H9 (cell line): ENCODE data around the gene TMPRSS9. TPM values are rescaled to one million over a fixed set of nuclear protein-coding genes. Genes with fewer than 3 reads are reported as not detected.

ENCODE experiments used
- DNase-seq: peaks from one replicate; pipeline ENCODE4 v3.0.0-alpha.2; 2017
- H2AFZ ChIP-seq: one replicate; pipeline ENCODE4 v1.6.1; 2013; ENCODE audit warnings: mild to moderate bottlenecking, low read length, control low read depth, moderate library complexity
- H2AK5ac ChIP-seq: 2 replicates; pipeline ENCODE4 v1.6.1; 2013; ENCODE audit warnings: low read length, control low read depth, mixed read lengths; ENCODE audit not compliant: insufficient read length
- H2BK120ac ChIP-seq: one replicate; pipeline ENCODE4 v1.6.1; 2013; ENCODE audit warnings: low read depth, mild to moderate bottlenecking, low read length, control low read depth, inconsistent platforms; ENCODE audit not compliant: poor library complexity, severe bottlenecking
- H2BK12ac ChIP-seq: 2 replicates; pipeline ENCODE4 v1.6.1; 2013; ENCODE audit warnings: low read length, control low read depth, mixed read lengths, low read depth; ENCODE audit not compliant: insufficient read length
- H2BK15ac ChIP-seq: 2 replicates; pipeline ENCODE4 v1.6.1; 2013; ENCODE audit warnings: low read depth, low read length, control low read depth
- H2BK20ac ChIP-seq: one replicate; pipeline ENCODE4 v1.6.1; 2013; ENCODE audit warnings: low read depth, mild to moderate bottlenecking, low read length, control low read depth, inconsistent platforms; ENCODE audit not compliant: poor library complexity, severe bottlenecking
- H2BK5ac ChIP-seq: 2 replicates; pipeline ENCODE4 v1.6.1; 2013; ENCODE audit warnings: low read length, control low read depth, mixed read lengths; ENCODE audit not compliant: insufficient read length
- H3K14ac ChIP-seq: 2 replicates; pipeline ENCODE4 v1.6.1; 2013; ENCODE audit warnings: low read length, control low read depth; ENCODE audit not compliant: insufficient read depth
- H3K18ac ChIP-seq: 2 replicates; pipeline ENCODE4 v1.6.1; 2013; ENCODE audit warnings: low read depth, mild to moderate bottlenecking, mixed read lengths, low read length, control low read depth; ENCODE audit not compliant: insufficient read length
- H3K23ac ChIP-seq: 2 replicates; pipeline ENCODE4 v1.6.1; 2013; ENCODE audit warnings: low read length, control low read depth, mixed read lengths, low read depth; ENCODE audit not compliant: insufficient read length
- H3K23me2 ChIP-seq: 2 replicates; pipeline ENCODE4 v1.6.1; 2013; ENCODE audit warnings: low read depth, mild to moderate bottlenecking, mixed read lengths, low read length, control low read depth; ENCODE audit not compliant: insufficient read length, poor library complexity, severe bottlenecking
- H3K27ac ChIP-seq: 2 replicates; pipeline ENCODE4 v1.5.1; 2013; ENCODE audit warnings: low read length, control low read depth, mixed read lengths, low read depth; ENCODE audit not compliant: insufficient read length
- H3K27me3 ChIP-seq: 2 replicates; pipeline ENCODE4 v1.6.1; 2013; ENCODE audit warnings: low read length, control low read depth, inconsistent platforms; ENCODE audit not compliant: insufficient read depth
- H3K4ac ChIP-seq: 2 replicates; pipeline ENCODE4 v1.6.1; 2013; ENCODE audit warnings: low read depth, mild to moderate bottlenecking, control low read depth, inconsistent platforms, low read length, moderate library complexity
- H3K4me1 ChIP-seq: 2 replicates; pipeline ENCODE4 v1.6.1; 2013; ENCODE audit warnings: low read length, control low read depth, inconsistent platforms; ENCODE audit not compliant: insufficient read depth
- H3K4me2 ChIP-seq: 2 replicates; pipeline ENCODE4 v1.6.1; 2013; ENCODE audit warnings: low read length, control low read depth, mixed read lengths; ENCODE audit not compliant: insufficient read length, insufficient read depth
- H3K56ac ChIP-seq: 2 replicates; pipeline ENCODE4 v1.6.1; 2013; ENCODE audit warnings: low read depth, mild to moderate bottlenecking, mixed read lengths, low read length, control low read depth; ENCODE audit not compliant: insufficient read length
- H3K79me1 ChIP-seq: 2 replicates; pipeline ENCODE4 v1.6.1; 2013; ENCODE audit warnings: low read depth, mild to moderate bottlenecking, moderate library complexity, low read length, control low read depth, inconsistent platforms; ENCODE audit not compliant: insufficient read depth, poor library complexity, severe bottlenecking
- H3K79me2 ChIP-seq: 2 replicates; pipeline ENCODE4 v1.6.1; 2013; ENCODE audit warnings: low read length, control low read depth, inconsistent platforms; ENCODE audit not compliant: insufficient read depth
- H3K9ac ChIP-seq: 2 replicates; pipeline ENCODE4 v1.6.1; 2013; ENCODE audit warnings: low read length, control low read depth, mixed read lengths; ENCODE audit not compliant: insufficient read length; ENCODE audit errors: extremely low read depth
- H3K9me3 ChIP-seq: one replicate; pipeline ENCODE4 v1.6.1; 2013; ENCODE audit warnings: low read depth, low read length, inconsistent platforms; ENCODE audit not compliant: control insufficient read depth
- H3T11ph ChIP-seq: one replicate; pipeline ENCODE4 v1.6.1; 2013; ENCODE audit warnings: mild to moderate bottlenecking, low read length, control low read depth, inconsistent platforms
- H4K20me1 ChIP-seq: one replicate; pipeline ENCODE4 v1.6.1; 2013; ENCODE audit not compliant: control insufficient read depth, insufficient read length, insufficient read depth
- H4K5ac ChIP-seq: 2 replicates; pipeline ENCODE4 v1.6.1; 2013; ENCODE audit warnings: low read depth, mild to moderate bottlenecking, mixed read lengths, low read length, control low read depth; ENCODE audit not compliant: insufficient read length
- H4K8ac ChIP-seq: replicated peaks from 2 replicates; pipeline ENCODE4 v1.6.1; 2013; ENCODE audit warnings: low read length, control low read depth, mixed read lengths, low read depth; ENCODE audit not compliant: insufficient read length
- H4K91ac ChIP-seq: 2 replicates; pipeline ENCODE4 v1.6.1; 2013; ENCODE audit warnings: low read depth, mild to moderate bottlenecking, moderate library complexity, mixed read lengths, low read length, control low read depth; ENCODE audit not compliant: insufficient read length
- H3K27ac Mint-ChIP-seq, 3 experiments: 2 replicates in 2 of 3; 3 replicates in 1 of 3; pipeline ENCODE4 v1.8.0; 2020 to 2021; ENCODE audit warnings: mixed read lengths in 3 of 3, mild to moderate bottlenecking in 1 of 3, moderate library complexity in 1 of 3
- H3K27me3 Mint-ChIP-seq: 2 replicates; pipeline ENCODE4 v1.8.0; 2021; ENCODE audit warnings: low read depth, mild to moderate bottlenecking, moderate library complexity, mixed read lengths
- H3K36me3 Mint-ChIP-seq, 3 experiments: 2 replicates in 2 of 3; 3 replicates in 1 of 3; pipeline ENCODE4 v1.8.0; 2020 to 2021; ENCODE audit warnings: low read depth in 3 of 3, mixed read lengths in 3 of 3; ENCODE audit not compliant: insufficient read depth in 1 of 3
- H3K4me1 Mint-ChIP-seq, 2 experiments: 2 replicates each; pipeline ENCODE4 v1.8.0; 2020; ENCODE audit warnings: mixed read lengths in 2 of 2
- H3K4me3 Mint-ChIP-seq, 2 experiments: 2 replicates in 1 of 2; 3 replicates in 1 of 2; pipeline ENCODE4 v1.8.0; 2020 to 2021; ENCODE audit warnings: mild to moderate bottlenecking in 2 of 2, mixed read lengths in 2 of 2, moderate library complexity in 1 of 2
- H3K9me3 Mint-ChIP-seq, 2 experiments: 2 replicates in 1 of 2; 3 replicates in 1 of 2; pipeline ENCODE4 v1.8.0; 2020; ENCODE audit warnings: mild to moderate bottlenecking in 2 of 2, mixed read lengths in 2 of 2, moderate library complexity in 1 of 2
- CTCF ChIP-seq: fragments of 200-600 bp; sonication (generic); conservative IDR thresholded peaks from 3 replicates; pipeline ENCODE4 v1.8.0; 2021; ENCODE audit warnings: antibody characterized with exemption, mild to moderate bottlenecking
- WGBS: extraction: QIAGEN DNeasy Blood & Tissue Kit; methylation state at CpG from one replicate; pipeline ENCODE4 v1.1.7; 2013; ENCODE audit warnings: missing lambda C conversion rate, low lambda C conversion rate, mixed read lengths; ENCODE audit not compliant: insufficient read length; ENCODE audit errors: extremely low coverage; 5-methylcytosine and 5-hydroxymethylcytosine counted together
- total RNA-seq: library from RNA; stranded (reverse); gene quantifications from 2 replicates; pipeline ENCODE4 v1.2.1, GENCODE V29; 2021

Gene TMPRSS9
- total RNA-seq, 1 experiment from 2014 or later, result 0.24 TPM

DNA sequence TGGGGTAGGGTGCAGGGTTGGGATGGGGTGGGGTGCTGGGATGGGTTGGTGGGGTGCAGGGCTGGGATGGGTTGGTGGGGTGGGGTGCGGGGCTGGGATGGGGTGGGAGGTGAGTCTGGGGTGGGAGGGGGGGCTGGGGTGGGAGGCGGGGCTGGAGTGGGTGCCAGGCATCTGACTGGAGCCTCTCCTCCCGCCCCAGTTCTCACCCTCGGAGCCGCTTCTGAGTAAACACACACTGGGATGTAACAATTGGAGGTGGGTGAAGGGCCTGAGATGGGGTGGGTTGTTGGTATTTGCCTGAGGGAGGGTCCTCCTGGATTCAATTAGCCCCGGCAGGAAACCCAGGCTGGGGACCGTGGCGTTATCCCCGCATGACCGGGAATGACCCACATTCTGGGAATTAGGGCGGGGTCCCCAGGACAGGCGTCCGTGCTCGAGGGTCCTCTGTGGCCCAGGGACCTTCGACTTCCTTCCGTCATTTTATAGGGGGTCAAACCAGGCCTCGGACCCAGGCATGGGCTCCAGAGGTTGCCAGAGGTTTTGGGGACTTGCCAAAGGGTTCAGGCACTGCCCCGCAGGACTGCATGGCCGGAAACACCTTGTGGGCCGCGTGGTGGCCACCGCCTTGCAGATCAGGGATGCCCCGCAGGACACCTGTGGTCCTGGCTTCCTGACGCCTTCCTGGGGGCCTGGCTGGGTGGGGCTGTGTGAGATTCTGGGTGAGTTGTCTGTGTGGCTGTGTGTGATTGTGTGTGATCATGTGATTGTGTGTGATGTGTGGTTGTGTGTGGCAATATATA lies 1.4 kb downstream of the TMPRSS9 start:
- Histone ChIP-seq H3K4me2 (no peak overlapping the region), H2AK5ac (no peak overlapping the region), H2BK15ac (no peak overlapping the region), H2BK5ac (no peak overlapping the region), H2BK120ac (no peak overlapping the region), H3K27me3 (no peaks in the 10 kb centered on the region; the same call in 1 of the 2 replicates), H2BK20ac (no peak overlapping the region), H3K4ac (no peak overlapping the region), H2AFZ (no peak overlapping the region), H3K9ac (no peak overlapping the region), H3K9me3 (no peaks in the 10 kb centered on the region), H3K4me1 (no peaks in the 10 kb centered on the region), H4K20me1 (no peaks in the 10 kb centered on the region), H3K23ac (no peak overlapping the region), H3K23me2 (no peaks in the 10 kb centered on the region), H3K27ac (no peak overlapping the region), H4K5ac (no peak overlapping the region), H3K56ac (no peak overlapping the region), H3K14ac (no peak overlapping the region), H3K79me1 (no peaks in the 10 kb centered on the region), H3T11ph (no peak overlapping the region), H4K91ac (no peak overlapping the region), H2BK12ac (no peak overlapping the region), H3K79me2 (no peaks in the 10 kb centered on the region), H3K18ac (no peak overlapping the region), H4K8ac (no peak overlapping the region)
- no peak for TF ChIP-seq CTCF
- Mint-ChIP-seq H3K36me3 (no peaks in the 10 kb centered on the region), H3K4me3 (no peak overlapping the region), H3K27me3 (peaks cover 33% of the 10 kb centered on the region), H3K4me1 (peaks cover 5% of the 10 kb centered on the region in 2 experiments), H3K27ac (no peak overlapping the region), H3K9me3 (no peaks in the 10 kb centered on the region)
- no CpG with 5 or more reads among the region's 24 CpGs for WGBS
- no peak for DNase-seq
